ENCODE results near the gene C3orf62.
"Not testable (repeated sequence)": the region's sequence is repeated elsewhere in the genome, so short reads cannot be mapped to it uniquely, and the experiment has no call there.

C3orf62 gene

GRCh38 chr3:49237344-49237743 lies 39.7 kb downstream of the C3orf62 start:
- TF ChIP-seq CTCF (IDR thresholded peaks at IDR 0.05; ENCODE audit: extremely low read depth, missing control alignments) = no peak
- DNase-seq (ENCODE audit: low spot score) = no peak

- no peak for DNase-seq (ENCODE audit: low spot score)
- TF ChIP-seq CTCF (IDR thresholded peaks at IDR 0.05; ENCODE audit: extremely low read depth, missing control alignments) = no peak
These were observed 40.8 kb downstream of the C3orf62 start for GRCh38 chr3:49236226-49236625.

GRCh38 chr3:49228817-49229216 lies 48.2 kb downstream of the C3orf62 start:
- not testable (repeated sequence) for DNase-seq (ENCODE audit: low spot score)

GRCh38 chr3:49222002-49222401 lies 55.0 kb downstream of the C3orf62 start:
- no peak for DNase-seq (ENCODE audit: low spot score)
- TF ChIP-seq CTCF (IDR thresholded peaks at IDR 0.05; ENCODE audit: extremely low read depth, missing control alignments) = no peak

- DNase-seq (ENCODE audit: low spot score) = not testable (repeated sequence)
These were observed 56.0 kb downstream of the C3orf62 start for GRCh38 chr3:49220985-49221563.

GRCh38 chr3:49219132-49219531 lies 57.9 kb downstream of the C3orf62 start:
- TF ChIP-seq CTCF (IDR thresholded peaks at IDR 0.05; ENCODE audit: extremely low read depth, missing control alignments) = no peak
- no peak for DNase-seq (ENCODE audit: low spot score)

All from GM20000 (cell line).